Lung (tissue), 12 donors: Measurements from ENCODE around the gene MMP8. TPM values are rescaled to one million over a fixed set of nuclear protein-coding genes. Genes with fewer than 3 reads are reported as not detected.

Experiments used
- ATAC-seq: fragments of 200-7000 bp; cut with Tn5 transposase; one replicate; pipeline ENCODE4 v1.9.1; 2020; ENCODE audit warnings: moderate number of reproducible peaks; ENCODE audit not compliant: insufficient read depth, low FRiP score
- DNase-seq, 3 donors: peaks; one replicate each; pipeline ENCODE4 v3.0.0-alpha.2; 2013 to 2017
- H3K27ac ChIP-seq, 2 donors: one replicate each; pipeline ENCODE4 v1.5.1; 2013; ENCODE audit warnings: mild to moderate bottlenecking in 2 of 2, moderate library complexity in 2 of 2, control low read depth in 1 of 2, inconsistent platforms in 1 of 2, low read depth in 1 of 2, low read length in 1 of 2
- H3K27me3 ChIP-seq, 3 donors: one replicate each; pipeline ENCODE4 v1.5.1; 2013; ENCODE audit warnings: low read length in 2 of 3; ENCODE audit not compliant: control insufficient read depth in 3 of 3, insufficient read depth in 3 of 3
- H3K36me3 ChIP-seq, 4 donors: one replicate each; pipeline ENCODE4 v1.5.1; 2013; ENCODE audit warnings: low read length in 4 of 4, mild to moderate bottlenecking in 1 of 4, moderate library complexity in 1 of 4; ENCODE audit not compliant: control insufficient read depth in 4 of 4, insufficient read depth in 4 of 4
- H3K4me1 ChIP-seq, 5 donors: one replicate each; pipeline ENCODE4 v1.5.1; 2013; ENCODE audit warnings: low read length in 5 of 5, mild to moderate bottlenecking in 2 of 5, moderate library complexity in 1 of 5; ENCODE audit not compliant: control insufficient read depth in 5 of 5, insufficient read depth in 5 of 5
- H3K4me3 ChIP-seq: one replicate; pipeline ENCODE4 v1.5.1; 2013; ENCODE audit warnings: mild to moderate bottlenecking, control low read depth, moderate library complexity
- H3K9ac ChIP-seq, 2 donors: one replicate each; pipeline ENCODE4 v1.5.1; 2013; ENCODE audit warnings: low read length in 2 of 2, control low read depth in 1 of 2; ENCODE audit not compliant: insufficient read depth in 1 of 2
- H3K9me3 ChIP-seq, 4 donors: one replicate each; pipeline ENCODE4 v1.5.1; 2013; ENCODE audit warnings: low read length in 3 of 4, mild to moderate bottlenecking in 1 of 4, moderate library complexity in 1 of 4; ENCODE audit not compliant: control insufficient read depth in 4 of 4, insufficient read depth in 3 of 4
- polyA plus RNA-seq, 2 donors: library from polyadenylated mRNA; stranded (reverse); fragments of 200-250 nt; gene quantifications; one replicate each; pipeline ENCODE4 v1.2.1, GENCODE V29; 2013
- total RNA-seq, 2 donors: library from RNA; depleted of rRNA in 1 of 2; stranded (reverse); fragments of >200 nt in 1 of 2; gene quantifications; one replicate each; pipeline ENCODE4 v1.2.1, GENCODE V29; 2014 to 2021
- TF ChIP-seq, protein P1 (sequence below): IDR thresholded peaks from 2 replicates; pipeline ENCODE4 v1.5.1; 2012; ENCODE audit warnings: mild to moderate bottlenecking; ENCODE audit errors: control extremely low read depth, extremely low read depth
- donor health status: control.
- donor health status: control.
- donor health status: Bipolar disorder and iron deficiency.
- donor health status: healthy.
- donor health status: DM: yes; HTN: yes; CAD: no.

MMP8 gene
- total and polyA plus RNA-seq, 4 donors, result 0.30 to 77.5 (median 1.6) TPM

- no peaks in the 10 kb centered on the region for H3K36me3 ChIP-seq
- no peak overlapping the region for H3K27ac ChIP-seq
- TF ChIP-seq, protein P1, sequence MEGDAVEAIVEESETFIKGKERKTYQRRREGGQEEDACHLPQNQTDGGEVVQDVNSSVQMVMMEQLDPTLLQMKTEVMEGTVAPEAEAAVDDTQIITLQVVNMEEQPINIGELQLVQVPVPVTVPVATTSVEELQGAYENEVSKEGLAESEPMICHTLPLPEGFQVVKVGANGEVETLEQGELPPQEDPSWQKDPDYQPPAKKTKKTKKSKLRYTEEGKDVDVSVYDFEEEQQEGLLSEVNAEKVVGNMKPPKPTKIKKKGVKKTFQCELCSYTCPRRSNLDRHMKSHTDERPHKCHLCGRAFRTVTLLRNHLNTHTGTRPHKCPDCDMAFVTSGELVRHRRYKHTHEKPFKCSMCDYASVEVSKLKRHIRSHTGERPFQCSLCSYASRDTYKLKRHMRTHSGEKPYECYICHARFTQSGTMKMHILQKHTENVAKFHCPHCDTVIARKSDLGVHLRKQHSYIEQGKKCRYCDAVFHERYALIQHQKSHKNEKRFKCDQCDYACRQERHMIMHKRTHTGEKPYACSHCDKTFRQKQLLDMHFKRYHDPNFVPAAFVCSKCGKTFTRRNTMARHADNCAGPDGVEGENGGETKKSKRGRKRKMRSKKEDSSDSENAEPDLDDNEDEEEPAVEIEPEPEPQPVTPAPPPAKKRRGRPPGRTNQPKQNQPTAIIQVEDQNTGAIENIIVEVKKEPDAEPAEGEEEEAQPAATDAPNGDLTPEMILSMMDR, result no peak
- no peak for DNase-seq
- H3K9ac ChIP-seq, result no peak overlapping the region
- H3K4me3 ChIP-seq, result no peak overlapping the region
- H3K4me1 ChIP-seq, result no peaks in the 10 kb centered on the region
- no peaks in the 10 kb centered on the region for H3K9me3 ChIP-seq
- ATAC-seq, result no peak
- no peaks in the 10 kb centered on the region for H3K27me3 ChIP-seq
These were observed 62.1 kb downstream of the MMP8 start for GRCh38 chr11:102662607-102663006.

Other genes with a start within 250 kb of the MMP8 start
- gene MMP7, start 194.2 kb downstream of the MMP8 start, total RNA-seq, result 100 to 1,000 TPM in 1 of 2 donors, 10 to 100 TPM in 1; 30.4 to 433 TPM
- 10 to 100 TPM; 17.9 to 21.9 TPM for gene MMP7, start 194.2 kb downstream of the MMP8 start, polyA plus RNA-seq
- gene MMP20, start 99.6 kb downstream of the MMP8 start, total RNA-seq, result not detected
- gene MMP20, start 99.6 kb downstream of the MMP8 start, polyA plus RNA-seq, result not detected
- gene MMP27, start 19.2 kb downstream of the MMP8 start, total RNA-seq, result not detected
- gene MMP27, start 19.2 kb downstream of the MMP8 start, polyA plus RNA-seq, result under 1 TPM in 1 of 2 donors, not detected in 1; 0.05 TPM
- 1 to 10 TPM in 1 of 2 donors, under 1 TPM in 1; 0.58 to 1.2 TPM for gene MMP10, start 55.7 kb upstream of the MMP8 start, total RNA-seq
- gene MMP10, start 55.7 kb upstream of the MMP8 start, polyA plus RNA-seq, result 10 to 100 TPM in 1 of 2 donors, 1 to 10 TPM in 1; 2.0 to 14.2 TPM
- 1 to 10 TPM; 3.1 to 7.8 TPM for gene MMP1, start 73.2 kb upstream of the MMP8 start, total RNA-seq
- gene MMP1, start 73.2 kb upstream of the MMP8 start, polyA plus RNA-seq, result 10 to 100 TPM; 14.1 to 19.9 TPM
- gene MMP3, start 118.7 kb upstream of the MMP8 start, total RNA-seq, result under 1 TPM in 1 of 2 donors, not detected in 1; 0.31 TPM
- under 1 TPM; 0.53 to 0.86 TPM for gene MMP3, start 118.7 kb upstream of the MMP8 start, polyA plus RNA-seq
- 10 to 100 TPM in 1 of 2 donors, under 1 TPM in 1; 0.34 to 16.9 TPM for gene MMP12, start 150.0 kb upstream of the MMP8 start, total RNA-seq
- 1 to 10 TPM in 1 of 2 donors, under 1 TPM in 1; 0.31 to 2.5 TPM for gene MMP12, start 150.0 kb upstream of the MMP8 start, polyA plus RNA-seq
- under 1 TPM in 1 of 2 donors, not detected in 1; 0.09 TPM for gene MMP13, start 230.8 kb upstream of the MMP8 start, total RNA-seq
- gene MMP13, start 230.8 kb upstream of the MMP8 start, polyA plus RNA-seq, result under 1 TPM; 0.08 to 0.84 TPM